ENCODE results near the gene PREP.

- TF ChIP-seq CTCF (IDR thresholded peaks at IDR 0.05; ENCODE audit: insufficient read depth, low read depth, low read length): no peak
- no peak for TF ChIP-seq EZH2 (IDR thresholded peaks at IDR 0.05; ENCODE audit: insufficient read depth, low read length)
Measured at GRCh38 chr6:105442369-105442768, 39.5 kb upstream of the PREP start.

Data from astrocyte (in vitro differentiated cells and primary cell).